ENCODE results near the gene ETFDH. TPM values are rescaled to one million over a fixed set of nuclear protein-coding genes. Genes with fewer than 3 reads are reported as not detected.
"Not testable (repeated sequence)": the region's sequence is repeated elsewhere in the genome, so short reads cannot be mapped to it uniquely, and the experiment has no call there.

The ETFDH gene
- total RNA-seq, 3 donors from 2014 or later (not counting 1 experiment from before 2014, with no cell fraction given) = 20.3 to 36.7 (median 22.2) TPM

DNA sequence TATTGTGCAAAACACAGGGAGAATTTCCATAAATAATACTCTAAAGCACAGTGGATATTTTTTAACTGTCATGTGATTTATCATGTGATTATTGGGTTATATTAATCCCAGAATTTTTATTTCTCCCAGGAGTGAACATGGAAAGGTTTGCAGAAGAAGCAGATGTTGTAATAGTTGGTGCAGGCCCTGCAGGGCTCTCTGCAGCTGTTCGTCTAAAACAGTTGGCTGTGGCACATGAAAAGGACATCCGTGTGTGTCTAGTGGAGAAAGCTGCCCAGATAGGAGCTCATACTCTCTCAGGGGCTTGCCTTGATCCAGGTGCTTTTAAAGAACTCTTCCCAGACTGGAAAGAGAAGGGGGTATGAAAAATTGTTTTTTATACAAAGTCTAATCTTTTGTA, 10.0 kb downstream of the ETFDH start:
- ATAC-seq (no peak), DNase-seq (no peak)
- H3K27ac Mint-ChIP-seq = no peak overlapping the region
- peaks cover 8% of the 10 kb centered on the region for H3K36me3 Mint-ChIP-seq
- no peaks in the 10 kb centered on the region for H3K9me3 Mint-ChIP-seq
- H3K9me3 ChIP-seq (ENCODE audit: control insufficient read depth, insufficient read depth, low read length) = no peaks in the 10 kb centered on the region
- no peak overlapping the region for H3K4me3 ChIP-seq (ENCODE audit: low read length)
- 97% methylated on average over 2 of the region's 2 CpGs for WGBS (ENCODE audit: insufficient coverage)
- peaks cover under 1 to 4% of the 10 kb centered on the region in 2 donors for H3K4me1 Mint-ChIP-seq
- no peaks in the 10 kb centered on the region for H3K27me3 ChIP-seq (ENCODE audit: control insufficient read depth, insufficient read depth, low read length)
- peaks cover 11% of the 10 kb centered on the region for H3K36me3 ChIP-seq (ENCODE audit: control insufficient read depth, insufficient read depth, low read length)
- intact Hi-C loops (cut with micrococcal nuclease) = no loop called here
- no peaks in the 10 kb centered on the region for H3K4me1 ChIP-seq (ENCODE audit: control insufficient read depth, insufficient read depth, low read length)
- H3K4me3 Mint-ChIP-seq = no peak overlapping the region
- TF ChIP-seq, protein P1, sequence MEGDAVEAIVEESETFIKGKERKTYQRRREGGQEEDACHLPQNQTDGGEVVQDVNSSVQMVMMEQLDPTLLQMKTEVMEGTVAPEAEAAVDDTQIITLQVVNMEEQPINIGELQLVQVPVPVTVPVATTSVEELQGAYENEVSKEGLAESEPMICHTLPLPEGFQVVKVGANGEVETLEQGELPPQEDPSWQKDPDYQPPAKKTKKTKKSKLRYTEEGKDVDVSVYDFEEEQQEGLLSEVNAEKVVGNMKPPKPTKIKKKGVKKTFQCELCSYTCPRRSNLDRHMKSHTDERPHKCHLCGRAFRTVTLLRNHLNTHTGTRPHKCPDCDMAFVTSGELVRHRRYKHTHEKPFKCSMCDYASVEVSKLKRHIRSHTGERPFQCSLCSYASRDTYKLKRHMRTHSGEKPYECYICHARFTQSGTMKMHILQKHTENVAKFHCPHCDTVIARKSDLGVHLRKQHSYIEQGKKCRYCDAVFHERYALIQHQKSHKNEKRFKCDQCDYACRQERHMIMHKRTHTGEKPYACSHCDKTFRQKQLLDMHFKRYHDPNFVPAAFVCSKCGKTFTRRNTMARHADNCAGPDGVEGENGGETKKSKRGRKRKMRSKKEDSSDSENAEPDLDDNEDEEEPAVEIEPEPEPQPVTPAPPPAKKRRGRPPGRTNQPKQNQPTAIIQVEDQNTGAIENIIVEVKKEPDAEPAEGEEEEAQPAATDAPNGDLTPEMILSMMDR (IDR thresholded peaks at IDR 0.05) = no peak
- no peaks in the 10 kb centered on the region for H3K27me3 Mint-ChIP-seq (ENCODE audit: low read depth in 2 of 2)
- no peak overlapping the region for H3K27ac ChIP-seq (ENCODE audit: low read length)

DNA sequence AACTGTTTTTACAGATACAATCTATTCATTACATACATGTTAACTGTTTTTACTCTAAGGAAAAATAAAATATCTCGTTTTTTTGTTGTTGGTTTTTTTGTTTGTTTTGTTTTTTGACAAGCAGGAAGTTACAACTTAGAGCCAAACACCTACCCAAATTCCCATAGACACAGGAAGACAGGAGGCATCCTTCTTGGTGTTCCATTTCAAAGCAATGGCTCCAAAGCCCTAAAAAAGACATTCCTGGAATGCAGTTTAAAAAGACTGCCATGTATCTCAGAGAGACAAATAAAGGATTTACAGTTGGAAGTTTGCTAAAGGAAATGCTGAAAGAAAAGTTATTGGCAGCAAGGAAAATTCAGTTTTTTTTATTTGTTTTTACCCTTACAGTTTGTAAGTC, 16.7 kb downstream of the ETFDH start:
- no peak for DNase-seq
- WGBS (ENCODE audit: insufficient coverage) = no CpG with 5 or more reads among the region's 1 CpG
- no peak overlapping the region for H3K4me3 Mint-ChIP-seq
- no peaks in the 10 kb centered on the region for H3K4me1 ChIP-seq (ENCODE audit: control insufficient read depth, insufficient read depth, low read length)
- no peaks in the 10 kb centered on the region for H3K9me3 ChIP-seq (ENCODE audit: control insufficient read depth, insufficient read depth, low read length)
- intact Hi-C loops (cut with micrococcal nuclease) = no loop called here
- TF ChIP-seq, protein P1 (IDR thresholded peaks at IDR 0.05) = no peak
- ATAC-seq = no peak
- peaks cover 20% of the 10 kb centered on the region for H3K36me3 ChIP-seq (ENCODE audit: control insufficient read depth, insufficient read depth, low read length)
- no peak overlapping the region for H3K4me3 ChIP-seq (ENCODE audit: low read length)
- H3K27ac Mint-ChIP-seq = no peak overlapping the region
- no peaks in the 10 kb centered on the region for H3K27me3 ChIP-seq (ENCODE audit: control insufficient read depth, insufficient read depth, low read length)
- no peak overlapping the region for H3K27ac ChIP-seq (ENCODE audit: low read length)
- no peaks in the 10 kb centered on the region for H3K27me3 Mint-ChIP-seq (ENCODE audit: low read depth in 2 of 2)
- H3K36me3 Mint-ChIP-seq = peaks cover 17% of the 10 kb centered on the region
- no peaks in the 10 kb centered on the region for H3K4me1 Mint-ChIP-seq
- no peaks in the 10 kb centered on the region for H3K9me3 Mint-ChIP-seq

DNA sequence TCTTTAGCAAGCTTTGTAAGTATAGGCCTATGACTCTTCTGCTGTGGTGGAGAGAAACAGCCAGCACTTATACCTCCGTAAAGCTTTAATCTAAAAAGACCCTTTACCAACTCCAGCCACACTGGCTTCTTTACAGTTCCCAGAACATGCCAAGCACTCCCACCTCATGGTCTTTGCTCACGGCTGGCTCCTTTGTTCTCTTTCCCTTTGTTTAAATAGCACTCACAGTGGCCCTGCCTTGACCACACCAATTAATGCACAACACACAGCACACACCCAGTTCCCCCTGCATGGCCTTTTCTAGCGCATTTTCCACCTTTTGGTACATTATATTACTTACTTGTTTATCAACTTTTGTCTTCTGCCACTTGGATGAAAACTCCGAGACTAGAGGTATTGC, 32.2 kb downstream of the ETFDH start:
- Histone ChIP-seq H3K9me3 (ENCODE audit: control insufficient read depth, insufficient read depth, low read length) (no peaks in the 10 kb centered on the region), H3K4me1 (ENCODE audit: control insufficient read depth, insufficient read depth, low read length) (no peaks in the 10 kb centered on the region), H3K36me3 (ENCODE audit: control insufficient read depth, insufficient read depth, low read length) (peaks cover 32% of the 10 kb centered on the region), H3K27me3 (ENCODE audit: control insufficient read depth, insufficient read depth, low read length) (no peaks in the 10 kb centered on the region), H3K27ac (ENCODE audit: low read length) (no peak overlapping the region), H3K4me3 (ENCODE audit: low read length) (no peak overlapping the region)
- intact Hi-C loops (cut with micrococcal nuclease) = no loop called here
- TF ChIP-seq, protein P1 (IDR thresholded peaks at IDR 0.05) = no peak
- Mint-ChIP-seq H3K27ac (no peak overlapping the region), H3K27me3 (ENCODE audit: low read depth in 2 of 2) (no peaks in the 10 kb centered on the region), H3K9me3 (no peaks in the 10 kb centered on the region), H3K4me1 (no peaks in the 10 kb centered on the region), H3K36me3 (no peaks in the 10 kb centered on the region), H3K4me3 (no peak overlapping the region)
- DNase-seq (no peak), ATAC-seq (no peak)
- 100% methylated on average over 4 of the region's 4 CpGs for WGBS (ENCODE audit: insufficient coverage)

DNA sequence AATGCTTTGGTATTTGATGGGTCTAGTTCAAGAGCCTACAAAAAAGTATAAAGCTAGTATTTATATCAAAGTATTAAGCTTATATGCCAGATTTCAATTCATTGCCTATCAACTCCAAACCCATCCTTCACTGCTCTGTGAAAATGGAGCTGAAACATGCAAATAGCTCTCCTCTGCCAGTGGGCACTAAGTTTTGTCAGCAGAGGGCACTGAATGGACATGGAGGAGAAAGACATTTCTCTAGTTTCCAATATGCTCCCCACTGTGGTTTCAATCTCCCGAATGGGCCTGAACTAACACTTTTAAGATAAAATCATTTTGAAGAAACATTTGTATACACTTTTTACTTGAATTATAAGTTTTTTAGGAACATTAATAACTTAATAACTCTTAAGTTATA, 38.7 kb downstream of the ETFDH start:
- H3K4me1 Mint-ChIP-seq = no peaks in the 10 kb centered on the region
- Histone ChIP-seq H3K27me3 (ENCODE audit: control insufficient read depth, insufficient read depth, low read length) (no peaks in the 10 kb centered on the region), H3K27ac (ENCODE audit: low read length) (no peak overlapping the region), H3K4me3 (ENCODE audit: low read length) (no peak overlapping the region), H3K4me1 (ENCODE audit: control insufficient read depth, insufficient read depth, low read length) (no peaks in the 10 kb centered on the region), H3K36me3 (ENCODE audit: control insufficient read depth, insufficient read depth, low read length) (peaks cover 85% of the 10 kb centered on the region), H3K9me3 (ENCODE audit: control insufficient read depth, insufficient read depth, low read length) (no peaks in the 10 kb centered on the region)
- intact Hi-C loops (cut with micrococcal nuclease) = no loop called here
- H3K36me3 Mint-ChIP-seq = peaks cover 37% of the 10 kb centered on the region
- ATAC-seq = peak in 1 of 3 donors; percentile 32
- H3K27ac Mint-ChIP-seq = no peak overlapping the region
- no peaks in the 10 kb centered on the region for H3K27me3 Mint-ChIP-seq (ENCODE audit: low read depth in 2 of 2)
- no peak overlapping the region for H3K4me3 Mint-ChIP-seq
- TF ChIP-seq, protein P1 (IDR thresholded peaks at IDR 0.05) = no peak
- peak in 1 of 2 donors; percentile 20 for DNase-seq
- H3K9me3 Mint-ChIP-seq = no peaks in the 10 kb centered on the region
- WGBS (ENCODE audit: insufficient coverage) = no CpG with 5 or more reads among the region's 1 CpG

DNA sequence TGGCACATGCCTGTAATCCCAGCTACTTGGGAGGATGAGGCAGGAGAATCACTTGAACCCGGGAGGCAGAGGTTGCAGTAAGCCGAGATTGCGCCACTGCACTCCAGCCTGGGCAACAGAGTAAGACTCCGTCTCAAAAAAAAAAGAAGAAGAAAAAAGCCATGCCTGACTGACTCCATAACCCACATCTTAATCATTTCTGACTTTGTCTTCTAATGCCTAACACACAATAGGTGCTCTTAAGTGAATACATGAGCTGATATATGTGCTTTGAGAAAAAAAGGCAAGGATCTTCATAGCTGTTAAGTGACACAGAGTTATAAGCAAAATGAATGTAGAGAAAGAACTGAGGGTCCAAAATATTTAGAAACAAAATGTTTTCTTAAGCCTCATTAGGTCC, 40.5 kb downstream of the ETFDH start:
- WGBS (ENCODE audit: insufficient coverage) = 100% methylated on average over 4 of the region's 4 CpGs
- intact Hi-C loops (cut with micrococcal nuclease); H3K27ac ChIP-seq (ENCODE audit: low read length); H3K9me3 ChIP-seq (ENCODE audit: control insufficient read depth, insufficient read depth, low read length); H3K9me3 Mint-ChIP-seq; H3K27me3 Mint-ChIP-seq (ENCODE audit: low read depth in 2 of 2); ATAC-seq; H3K4me3 ChIP-seq (ENCODE audit: low read length); H3K4me1 Mint-ChIP-seq; H3K27me3 ChIP-seq (ENCODE audit: control insufficient read depth, insufficient read depth, low read length); H3K4me3 Mint-ChIP-seq; H3K4me1 ChIP-seq (ENCODE audit: control insufficient read depth, insufficient read depth, low read length); DNase-seq: not testable (repeated sequence)
- peak overlapping the region; percentile 59 to 68 for H3K27ac Mint-ChIP-seq
- H3K36me3 Mint-ChIP-seq = peaks cover 44% of the 10 kb centered on the region
- H3K36me3 ChIP-seq (ENCODE audit: control insufficient read depth, insufficient read depth, low read length) = peaks cover 89% of the 10 kb centered on the region

Measured in natural killer cell (primary cell).